Stimulated activated CD4-positive, alpha-beta T cell treated with anti-CD3 and anti-CD28 coated beads, TNF-alpha, amount 100 ng/mL, for 1 hour (primary cell): ENCODE measurements around the gene MATCAP1.
A peak's percentile ranks its signal among the peaks of the same experiment; 100 is the strongest.

Source experiments
- DNase-seq, 3 donors: peaks; one replicate each; pipeline ENCODE4 v3.0.0-alpha.2; 2020; ENCODE audit warnings: low read depth in 3 of 3, low spot score in 1 of 3

Gene MATCAP1

DNA sequence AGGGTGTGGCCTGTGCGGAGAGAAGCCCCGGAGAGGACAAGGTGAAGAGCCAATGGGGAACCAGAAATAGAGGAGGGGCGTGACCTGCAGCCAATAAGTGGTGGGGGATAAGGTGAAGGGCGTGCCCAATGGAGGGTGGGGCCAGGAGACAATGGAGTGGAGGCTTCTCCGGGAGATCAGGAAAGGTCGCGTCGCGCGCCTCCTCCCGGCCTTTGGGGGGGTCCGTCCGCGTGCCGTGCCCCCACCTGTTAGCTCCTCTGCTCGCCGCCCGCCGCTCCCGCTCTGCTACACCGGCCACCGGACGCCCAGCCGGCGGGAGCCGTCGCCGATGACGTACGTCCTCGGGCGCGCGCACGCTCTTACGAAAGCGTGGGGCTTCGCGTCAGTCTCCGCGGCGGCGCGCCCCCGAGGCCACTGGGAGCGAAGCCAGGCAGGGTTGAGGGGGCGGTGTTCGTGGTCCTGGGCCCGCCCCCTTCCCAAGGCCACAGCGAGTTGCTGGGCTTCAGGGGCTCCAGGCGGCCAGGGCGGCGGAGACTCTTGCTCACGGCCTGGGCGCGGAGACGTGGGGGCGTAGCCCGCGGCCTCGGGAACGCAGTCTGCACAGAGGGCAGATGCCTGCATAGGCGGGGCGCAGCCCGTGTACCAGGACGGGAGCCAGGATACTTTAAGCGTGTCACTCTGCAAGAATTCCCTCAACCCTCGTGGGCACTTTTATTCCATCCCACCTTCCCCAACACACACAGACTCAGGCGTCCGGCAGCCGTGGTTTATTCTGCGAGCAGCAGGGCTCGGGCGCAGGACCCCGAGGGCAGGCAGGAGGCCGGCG is at the start of gene MATCAP1:
TSS of gene MATCAP1 (minus strand) at position 337 of the 826 bp plus-strand sequence. CDS start 3,353 bp downstream, outside the sequence.
- DNase-seq = peak; percentile 79 to 83 (median 82)

DNA sequence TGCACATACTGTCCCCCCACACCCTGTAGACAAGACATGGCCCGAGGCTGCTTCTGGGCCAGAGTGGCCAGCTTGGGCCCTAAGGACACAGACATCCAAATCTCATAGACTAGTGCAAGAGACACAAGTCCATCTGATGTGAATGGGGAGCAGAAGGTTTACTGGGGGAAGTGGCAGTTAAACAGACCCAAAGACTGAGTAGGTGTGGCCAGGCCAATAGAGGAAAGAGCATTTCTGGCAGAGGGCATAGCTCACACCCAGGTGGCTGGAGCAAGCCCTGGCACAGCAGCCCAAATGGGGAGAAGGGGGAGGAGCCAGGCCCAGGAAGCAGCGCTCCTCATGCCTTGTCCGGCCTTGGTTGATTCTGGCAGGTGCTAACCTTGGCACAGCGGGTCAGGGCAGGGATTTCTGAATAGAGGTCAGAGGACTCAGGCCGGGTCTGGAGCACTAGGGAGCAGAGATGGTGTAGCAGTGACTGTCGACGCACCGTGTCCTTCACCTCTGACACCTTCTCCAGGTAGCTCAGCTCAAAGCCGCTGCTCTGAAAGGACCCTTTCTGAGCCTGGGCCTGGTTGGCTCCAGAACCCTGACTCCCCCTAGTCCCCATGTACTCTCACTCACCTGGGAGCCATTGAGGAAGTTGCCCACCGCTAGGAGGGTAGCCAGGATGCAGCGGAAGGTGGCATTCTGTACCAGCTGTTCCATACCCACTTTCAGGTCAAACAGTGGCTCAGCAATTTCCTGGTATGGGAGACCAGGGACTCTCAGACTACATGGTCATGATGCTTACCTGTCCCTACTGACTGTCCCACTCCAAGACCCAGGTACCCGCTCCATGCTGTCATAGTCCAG is 47.3 kb upstream of the MATCAP1 start:
- DNase-seq = no peak

DNA sequence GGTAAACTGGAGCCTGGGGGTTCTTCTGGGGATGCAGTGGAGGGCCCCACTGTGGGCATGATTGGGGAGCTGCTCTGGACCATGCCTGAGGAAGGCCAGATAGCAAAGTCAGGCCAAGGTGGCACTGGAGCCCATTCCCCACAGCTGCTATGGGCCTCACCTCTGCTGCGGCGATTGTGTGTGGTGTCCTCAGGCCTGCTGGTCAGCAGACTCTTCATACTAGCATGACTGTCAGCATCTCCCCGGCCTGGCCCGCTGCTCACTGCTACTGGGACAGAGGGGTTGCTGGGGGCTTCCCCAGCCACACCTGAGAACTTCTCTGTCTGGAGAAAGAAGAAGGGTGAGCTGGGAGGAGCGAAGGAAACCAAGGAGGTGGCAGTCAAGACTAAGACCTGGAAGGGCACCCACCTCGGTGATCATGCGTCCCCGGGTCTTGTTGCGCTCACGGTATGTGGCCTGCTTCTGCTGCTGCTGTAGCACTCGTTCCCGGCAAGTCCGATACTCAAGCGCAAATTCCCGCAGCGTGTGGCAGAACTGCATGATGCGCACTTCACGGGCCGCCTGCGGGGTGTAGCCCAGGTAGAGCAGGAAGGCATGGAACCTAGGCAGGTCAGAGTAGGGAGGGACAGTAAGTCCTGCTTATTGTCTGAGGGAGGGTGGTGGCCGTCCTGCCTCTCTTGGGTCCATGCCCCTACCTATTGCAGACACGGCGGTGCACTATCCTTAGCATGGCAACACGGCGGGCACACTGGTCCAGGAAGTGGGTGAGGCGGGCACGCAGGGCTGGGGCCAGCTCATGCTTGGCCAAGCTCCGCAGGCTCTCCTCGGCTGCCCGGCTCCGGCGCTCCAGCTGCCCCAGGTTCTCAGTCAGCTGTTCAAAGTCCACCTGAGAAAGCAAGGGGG is 46.4 kb upstream of the MATCAP1 start:
- DNase-seq = no peak

DNA sequence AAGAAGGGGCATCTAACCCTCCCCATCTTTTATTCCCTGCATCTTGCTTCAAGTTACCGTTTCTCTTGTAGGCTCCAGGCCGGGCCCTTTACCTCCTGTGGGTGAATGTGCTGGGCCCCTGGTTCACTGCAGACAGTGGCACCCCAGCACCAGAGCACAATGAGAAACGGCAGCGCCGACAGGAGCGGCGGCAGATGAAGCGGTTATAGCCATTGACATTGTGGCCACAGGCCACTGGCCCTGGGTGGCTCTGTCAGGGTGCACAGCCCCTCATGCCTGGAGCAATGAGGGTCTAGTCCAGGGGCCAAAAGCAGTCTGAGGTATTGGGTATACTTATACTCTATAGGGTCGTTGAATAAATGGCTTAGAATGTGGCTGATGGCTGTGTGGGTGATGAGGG is 45.1 kb upstream of the MATCAP1 start:
- no peak for DNase-seq

DNA sequence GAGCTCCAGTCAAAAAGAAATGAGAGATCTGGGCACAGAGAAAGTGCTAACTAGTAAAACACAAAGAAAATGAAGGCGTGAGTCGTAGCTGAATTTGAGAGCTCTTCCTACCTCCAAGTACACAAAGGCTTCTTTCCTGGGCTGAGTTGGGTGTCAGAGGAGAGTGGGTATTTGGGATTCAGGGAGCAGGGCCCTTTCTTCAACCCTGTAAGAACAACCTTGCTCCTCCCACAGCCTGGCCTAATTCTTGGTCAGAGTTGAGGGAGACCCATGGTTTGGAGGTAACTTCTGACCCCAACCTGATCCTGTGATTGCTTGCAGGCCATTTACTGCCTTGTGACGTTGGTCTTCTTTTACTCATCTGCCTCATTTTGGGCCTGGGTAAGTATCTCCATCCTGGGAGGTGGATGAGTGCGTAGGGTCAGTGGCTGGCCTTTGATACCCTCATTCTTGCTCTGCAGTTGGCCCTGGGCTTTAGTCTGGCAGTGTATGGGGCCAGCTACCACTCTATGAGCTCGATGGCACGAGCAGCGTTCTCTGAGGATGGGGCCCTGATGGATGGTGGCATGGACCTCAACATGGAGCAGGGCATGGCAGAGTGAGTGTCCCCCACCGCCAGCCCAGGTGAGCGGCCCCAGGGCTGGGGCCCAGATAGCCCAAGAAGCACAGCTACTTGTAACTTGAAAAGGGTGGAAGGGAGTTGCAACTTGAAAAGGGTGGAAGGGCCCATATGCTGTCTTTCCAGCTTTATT is 44.4 kb upstream of the MATCAP1 start:
- DNase-seq = no peak

DNA sequence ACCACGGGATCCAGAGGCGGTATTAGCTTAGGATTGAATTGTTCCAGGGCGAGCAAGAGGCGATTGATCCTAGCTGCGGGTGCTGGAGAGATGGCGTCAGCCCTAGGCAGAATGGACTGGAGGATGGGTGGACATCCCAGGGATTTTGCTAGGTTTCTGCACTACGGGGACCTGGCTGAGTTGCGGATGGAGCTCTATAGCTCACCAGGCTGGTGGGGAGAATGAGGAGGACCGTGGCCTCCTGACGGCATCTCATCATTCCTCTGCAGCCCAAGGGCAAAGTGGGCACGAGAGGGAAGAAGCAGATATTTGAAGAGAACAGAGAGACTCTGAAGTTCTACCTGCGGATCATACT is 43.8 kb upstream of the MATCAP1 start:
- DNase-seq = no peak

DNA sequence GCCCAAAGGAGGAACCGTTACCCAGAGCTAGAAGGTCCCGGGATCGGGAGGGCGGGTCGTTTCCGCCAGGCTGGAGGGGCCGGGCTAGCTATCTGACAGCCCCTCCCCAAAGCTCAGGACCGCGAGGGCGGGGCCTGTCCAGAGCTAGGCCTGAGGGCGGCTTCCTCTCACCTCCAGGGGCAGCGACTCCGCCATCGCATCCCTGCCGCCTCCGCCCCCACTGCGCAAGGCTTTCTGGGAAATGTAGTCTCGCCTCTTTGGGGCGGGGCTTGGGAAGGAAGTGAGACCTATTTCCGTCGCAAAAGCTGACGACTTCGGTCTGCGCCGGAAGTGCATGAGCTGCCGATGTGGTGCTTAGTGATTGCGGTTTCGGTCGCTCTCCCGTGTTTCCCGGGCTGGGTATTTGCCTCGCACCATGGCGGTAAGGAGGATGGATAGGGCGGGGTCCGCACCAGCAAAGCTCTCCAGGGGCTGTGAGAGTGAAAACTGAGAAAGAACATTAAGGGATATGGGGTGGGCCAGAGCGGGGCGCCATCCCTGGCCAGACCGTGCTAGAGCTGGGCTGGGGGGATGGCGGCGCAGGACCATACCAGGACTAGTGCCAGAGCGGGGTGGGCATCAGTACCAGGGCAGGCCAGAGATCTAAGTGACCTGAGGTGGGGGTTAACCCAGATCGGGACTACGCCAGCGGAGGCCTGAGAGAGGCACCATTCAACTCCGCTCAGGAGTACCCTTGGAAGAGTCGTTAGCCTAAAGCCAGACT is 43.2 kb upstream of the MATCAP1 start, which contains the start of gene TMEM208:
TSS of gene TMEM208 (plus strand) at position 327 of the 763 bp plus-strand sequence. CDS start at position 416, 89 bp downstream.
- DNase-seq = peak; percentile 91 to 97 (median 92)

DNA sequence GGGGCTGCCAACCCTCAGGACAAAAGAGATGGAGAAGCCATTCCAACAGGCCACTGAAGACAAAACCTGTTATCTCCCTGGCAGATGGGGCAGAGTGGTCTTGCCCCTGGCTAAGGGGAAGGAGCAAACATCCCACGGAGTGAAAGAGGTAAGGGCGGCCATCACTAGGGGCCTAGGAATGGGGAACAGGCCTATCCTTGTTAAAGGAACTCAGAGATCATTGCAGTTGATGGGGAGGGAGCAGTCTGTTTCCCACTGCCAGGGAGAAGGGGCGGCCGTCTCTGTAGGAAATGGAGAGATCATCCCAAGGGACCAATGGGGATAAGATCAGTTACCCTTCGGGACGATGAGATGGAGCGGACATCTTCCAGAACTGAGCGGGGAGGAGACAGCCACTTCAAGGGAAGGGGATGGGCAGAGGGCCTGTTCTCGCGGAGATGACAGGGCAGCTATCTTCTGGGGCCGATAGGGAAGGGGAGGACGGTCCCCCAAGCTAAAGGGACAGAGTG is 42.6 kb upstream of the MATCAP1 start:
- DNase-seq = no peak

DNA sequence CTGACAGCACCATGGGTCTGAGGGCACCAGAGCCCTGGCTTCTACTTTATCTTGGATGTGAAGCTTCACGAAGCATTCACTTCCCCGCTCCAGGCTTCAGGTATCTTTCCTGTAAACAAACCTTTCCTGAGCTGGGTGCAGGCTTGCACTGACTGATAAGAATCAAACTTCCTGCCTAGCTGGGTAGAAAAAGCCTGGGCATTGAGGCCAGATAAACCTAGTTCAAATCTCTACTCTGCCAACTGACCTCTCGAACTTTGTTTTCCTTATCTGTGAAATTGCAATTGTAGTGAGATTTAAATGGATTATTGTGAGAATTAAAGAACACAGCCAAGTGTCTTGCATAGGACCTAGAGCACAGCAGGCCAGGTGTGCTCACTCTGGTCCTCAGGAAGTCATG is 40.2 kb upstream of the MATCAP1 start:
- DNase-seq = no peak

DNA sequence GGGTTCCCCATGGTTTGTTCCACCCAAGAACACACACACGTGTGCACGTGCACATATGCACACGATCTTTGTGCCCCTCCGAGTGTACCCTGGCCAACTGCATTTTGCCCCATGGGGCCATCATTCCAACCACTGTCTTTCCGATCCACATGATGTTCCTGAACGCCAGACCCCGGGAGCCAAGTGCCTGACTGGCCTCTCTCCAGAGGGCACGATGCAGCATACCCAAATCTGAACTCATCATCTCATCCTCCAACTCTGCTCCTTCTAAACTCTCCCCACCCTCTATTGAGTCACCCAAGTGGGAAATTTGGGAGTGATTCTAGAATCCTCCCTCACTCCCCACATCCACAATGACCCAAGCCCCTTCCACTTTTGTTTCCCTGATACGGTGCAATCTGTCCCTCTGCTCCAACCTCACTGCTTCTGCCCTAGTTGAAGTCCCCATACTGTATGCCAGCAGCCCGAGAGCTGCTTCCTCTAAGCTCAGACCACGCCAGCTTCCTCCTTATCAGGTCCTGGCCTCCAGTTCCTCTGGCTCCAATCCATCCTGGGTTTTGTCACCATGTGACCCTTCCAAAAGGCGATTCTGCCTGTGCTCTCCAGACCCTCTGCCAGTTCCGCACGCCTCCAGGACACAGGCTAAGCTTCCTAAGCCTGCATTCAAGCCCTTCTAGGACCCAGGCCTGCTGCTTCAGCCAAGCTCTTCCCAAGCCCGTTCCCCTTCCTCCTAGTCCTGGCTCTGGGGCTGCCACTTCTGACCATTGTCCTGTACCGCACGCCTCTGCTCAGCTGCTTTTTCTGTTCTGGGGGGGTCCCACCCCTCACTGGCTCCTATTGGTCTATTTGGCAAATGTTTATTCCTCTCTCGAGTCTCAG is 33.1 kb upstream of the MATCAP1 start:
- no peak for DNase-seq

DNA sequence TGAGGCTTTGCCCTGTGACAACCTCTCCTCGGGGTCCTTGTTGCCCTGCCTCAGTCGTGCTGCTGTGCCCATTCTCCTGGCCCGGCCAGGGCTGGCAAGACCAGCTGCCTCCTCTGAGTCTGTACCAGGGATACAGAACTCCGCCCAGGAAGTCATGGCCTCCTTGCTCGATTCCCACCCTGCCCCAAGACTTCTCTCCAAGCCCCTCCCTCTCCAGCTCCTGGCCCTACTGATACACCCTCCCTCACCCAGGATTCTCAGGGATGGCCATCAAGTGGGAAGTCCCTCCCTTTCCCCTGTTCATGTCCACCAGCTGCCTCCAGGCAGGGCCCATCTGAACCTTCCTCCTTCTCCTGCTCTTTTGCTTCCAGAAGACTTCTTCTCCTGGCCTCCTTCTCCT is 31.9 kb upstream of the MATCAP1 start:
- no peak for DNase-seq

DNA sequence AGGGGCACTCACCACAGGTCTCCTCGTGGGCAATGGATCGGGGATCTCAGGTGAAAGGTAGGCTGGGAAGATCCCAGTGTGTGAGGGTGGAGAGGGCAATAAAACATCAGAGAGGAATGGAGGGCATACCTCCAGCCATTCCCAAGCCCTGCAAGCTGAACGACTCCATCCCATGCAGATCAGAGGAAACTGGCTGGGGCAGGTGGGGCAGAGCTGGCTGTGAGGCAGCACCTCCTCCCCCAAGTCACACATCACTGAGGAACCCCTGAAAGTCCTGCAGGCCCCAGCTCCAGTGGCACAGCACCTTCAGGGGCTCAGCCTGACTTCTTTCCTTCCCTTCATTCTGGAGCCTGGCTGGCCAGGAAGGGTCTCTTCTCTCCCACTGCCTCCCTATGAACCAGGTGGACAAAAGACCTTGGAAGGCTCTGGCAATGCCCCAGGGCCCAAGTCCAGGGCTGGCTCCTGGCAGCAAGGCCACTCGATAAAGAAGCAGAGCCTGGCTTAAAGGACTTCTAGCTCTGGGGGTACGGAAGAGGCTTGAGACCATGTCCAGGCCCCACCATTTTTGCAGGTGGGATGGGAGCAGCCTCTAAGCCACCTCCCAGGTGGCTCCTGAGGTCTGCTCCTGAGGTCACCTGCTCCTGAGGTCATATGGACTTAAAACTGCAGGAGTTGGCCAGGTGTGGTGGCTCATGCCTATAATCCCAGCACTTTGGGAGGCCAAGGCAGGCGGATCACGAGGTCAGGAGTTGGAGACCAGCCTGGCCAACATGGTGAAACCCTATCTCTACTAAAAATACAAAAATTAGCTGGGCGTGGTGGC is 29.6 kb upstream of the MATCAP1 start:
- DNase-seq = no peak

DNA sequence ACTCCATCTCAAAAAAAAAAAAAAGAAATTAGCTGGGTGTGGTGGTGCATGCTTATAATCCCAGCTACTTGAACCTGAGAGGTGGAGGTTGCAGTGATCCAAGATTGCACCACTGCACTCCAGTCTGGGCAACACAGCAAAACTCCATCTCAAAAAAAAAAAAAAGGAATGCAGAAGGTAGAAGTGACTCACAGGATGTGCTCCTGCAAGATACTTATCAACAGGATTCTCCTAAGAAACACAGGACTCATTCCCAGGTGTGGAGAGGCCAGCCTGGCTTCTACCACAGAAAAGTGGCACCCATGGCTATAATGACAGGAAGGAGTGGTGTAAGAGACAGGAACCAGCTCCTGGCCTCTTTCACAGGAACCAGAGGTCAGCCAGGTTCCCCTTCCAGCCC is 29.0 kb upstream of the MATCAP1 start:
- DNase-seq = no peak

DNA sequence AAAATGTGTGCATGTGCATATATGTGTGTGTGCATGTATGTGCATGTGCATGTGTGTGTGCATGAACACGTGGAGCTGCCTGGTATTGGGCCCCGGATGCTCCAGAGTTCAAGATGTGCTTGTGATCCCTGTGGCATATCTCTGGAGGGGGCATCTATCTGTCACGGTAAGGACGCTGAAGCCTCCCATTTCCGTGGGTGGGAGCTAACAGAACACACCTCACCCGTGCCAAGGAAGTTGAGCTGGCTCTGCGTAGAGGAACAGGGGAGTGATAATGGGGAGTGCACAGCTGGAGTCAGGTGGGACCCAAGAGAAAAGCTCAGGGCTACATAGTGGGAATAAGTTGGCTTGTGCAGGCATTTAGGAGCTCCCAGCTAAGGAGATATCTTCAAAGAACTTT is 27.9 kb upstream of the MATCAP1 start:
- DNase-seq = no peak

DNA sequence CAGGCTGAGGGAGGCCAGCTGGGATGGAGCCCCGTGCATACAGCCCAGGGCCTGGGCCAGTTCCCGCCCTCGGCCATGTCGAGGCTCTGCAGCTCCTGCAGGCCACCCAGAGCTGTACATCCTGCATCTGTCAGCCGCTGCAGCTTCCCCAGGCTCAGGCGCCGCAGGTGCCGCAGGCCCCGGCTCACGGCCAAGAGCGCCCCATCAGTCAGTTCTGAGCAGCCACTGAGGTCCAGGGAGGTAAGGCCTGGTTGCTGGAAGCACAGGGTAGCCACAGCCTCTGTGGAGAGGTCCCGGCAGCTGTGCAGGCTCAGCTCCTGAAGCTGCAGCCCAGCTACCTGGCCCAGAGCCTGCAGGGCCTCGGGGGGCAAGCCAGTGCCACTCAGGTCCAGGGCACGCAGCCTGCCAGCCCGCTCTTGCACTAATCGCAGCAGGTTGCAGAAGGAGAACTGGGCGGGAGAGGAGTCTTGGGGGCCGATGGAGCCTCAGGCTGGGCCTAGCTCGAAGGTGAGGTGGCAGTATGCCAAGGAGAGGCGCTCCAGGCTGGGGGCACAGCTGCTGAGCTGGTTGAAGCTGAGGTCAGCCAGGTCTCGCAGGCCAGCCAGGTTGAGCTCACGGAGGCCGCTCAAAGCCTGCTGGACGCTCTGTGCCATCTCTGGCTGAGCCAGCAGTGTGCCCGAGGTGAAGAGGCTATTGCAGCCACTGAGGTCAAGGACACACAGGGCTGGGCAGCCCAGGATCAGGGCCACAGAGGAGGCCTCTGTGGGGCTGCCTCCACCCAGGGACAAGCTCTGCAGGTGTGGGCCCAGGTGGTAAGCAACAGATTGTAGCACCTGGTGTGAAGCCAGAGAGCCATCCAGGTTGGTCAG is 26.5 kb upstream of the MATCAP1 start:
- no peak for DNase-seq

DNA sequence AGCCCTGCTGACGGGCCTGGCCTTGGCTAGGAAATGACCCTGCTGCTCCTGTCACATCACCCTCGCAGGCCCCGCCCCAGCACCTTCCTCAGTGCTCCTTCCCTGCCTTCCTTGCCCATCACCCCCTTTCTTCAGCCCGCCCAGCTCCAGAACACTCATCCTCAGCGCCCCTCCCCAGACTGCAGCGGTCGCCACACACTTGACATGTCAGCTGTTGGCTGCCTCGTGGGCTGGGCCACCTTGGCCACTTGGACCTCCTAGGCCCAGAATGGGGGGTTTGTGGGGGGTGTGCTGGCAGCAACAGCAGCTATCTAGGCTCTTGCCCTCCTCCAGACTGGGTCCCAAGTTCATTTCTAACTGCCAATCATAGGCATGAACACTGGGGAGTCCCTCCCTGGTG is 25.8 kb upstream of the MATCAP1 start:
- DNase-seq = no peak
